ENCODE results near the gene ADAP1.

ADAP1 gene

DNA sequence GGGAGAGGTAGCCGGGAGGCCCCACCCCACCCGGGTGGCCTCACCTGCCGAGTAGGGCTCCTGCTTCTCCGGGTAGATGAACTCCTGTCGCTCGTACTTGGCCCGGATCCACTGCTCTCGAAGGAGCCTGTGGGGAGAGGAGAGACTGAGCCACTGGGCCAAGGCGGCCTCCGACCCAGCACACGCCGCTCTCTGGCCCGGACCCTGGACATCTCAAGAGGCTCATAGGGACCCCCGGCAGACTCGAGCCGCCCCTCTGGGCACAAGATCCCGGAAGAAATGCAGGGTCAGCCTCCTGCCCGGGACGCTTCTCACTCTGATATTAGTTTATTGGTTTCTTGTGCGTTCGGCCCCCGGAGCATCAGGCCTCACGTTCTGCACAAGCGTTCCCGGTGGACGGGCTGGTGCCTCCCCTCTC lies 34.5 kb downstream of the ADAP1 start:
- no peak for DNase-seq

DNA sequence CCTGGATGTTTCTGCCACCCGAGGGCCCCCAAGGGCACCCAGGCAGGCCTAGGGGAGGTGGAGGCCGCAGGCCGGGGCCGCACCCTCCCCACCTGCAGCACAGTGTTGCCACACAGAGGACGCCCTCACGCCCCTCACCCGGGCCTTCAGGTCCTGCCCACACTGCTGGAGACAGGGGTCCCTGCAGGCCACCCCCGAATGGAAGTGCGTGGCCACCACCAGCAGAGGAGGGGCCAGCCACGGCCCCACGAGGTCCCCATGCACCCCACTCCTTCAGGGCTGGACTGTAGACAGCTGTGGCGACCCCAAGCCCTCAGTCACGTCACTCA lies 35.4 kb downstream of the ADAP1 start:
- no peak for DNase-seq

DNA sequence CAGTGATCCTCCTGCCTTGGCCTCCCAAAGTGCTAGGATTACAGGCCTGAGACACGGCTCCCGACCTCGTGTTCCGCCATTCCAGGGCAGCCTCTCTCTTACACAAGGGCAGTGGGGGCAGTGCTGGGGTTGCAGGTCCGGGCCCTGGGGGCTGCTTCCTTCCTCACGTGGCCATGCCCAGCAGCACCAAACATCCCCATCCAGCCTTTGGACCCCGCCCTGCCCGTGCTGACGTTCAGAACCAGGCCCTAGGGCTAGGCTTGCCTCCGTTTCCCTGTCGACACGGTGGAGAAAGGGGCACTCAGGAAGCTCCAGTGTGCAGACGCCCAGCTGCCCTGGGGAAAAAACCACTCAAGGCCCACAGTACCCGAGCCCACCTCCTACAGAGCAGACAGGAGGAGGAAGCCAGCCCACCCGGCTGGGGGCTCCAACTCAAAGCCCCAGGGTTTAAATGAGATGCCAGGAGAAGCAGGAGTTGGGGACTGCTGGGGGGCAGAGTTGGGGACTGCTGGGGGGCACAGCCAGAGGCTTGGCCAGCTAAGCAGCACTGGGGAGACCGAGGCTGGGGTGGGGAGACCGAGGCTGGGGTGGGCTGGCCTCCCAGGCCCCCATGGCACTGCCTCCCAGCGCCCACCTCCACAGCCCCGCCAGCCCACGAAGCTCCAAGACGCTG lies 35.9 kb downstream of the ADAP1 start:
- DNase-seq: no peak

DNA sequence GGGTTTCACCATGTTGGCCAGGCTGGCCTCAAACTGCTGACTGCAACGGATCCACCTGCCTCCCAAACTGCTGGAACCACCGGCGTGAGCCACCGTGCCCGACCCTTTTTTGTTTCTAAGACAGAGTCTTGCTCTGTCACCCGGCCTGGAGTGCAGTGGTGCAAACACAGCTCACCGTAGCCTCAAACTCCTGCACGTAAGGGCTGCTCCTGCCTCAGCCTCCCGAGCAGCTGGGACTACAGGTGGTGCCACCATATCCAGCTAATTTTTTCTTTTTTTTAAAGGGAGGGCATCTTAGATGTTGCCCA lies 36.4 kb downstream of the ADAP1 start:
- DNase-seq: no peak

DNA sequence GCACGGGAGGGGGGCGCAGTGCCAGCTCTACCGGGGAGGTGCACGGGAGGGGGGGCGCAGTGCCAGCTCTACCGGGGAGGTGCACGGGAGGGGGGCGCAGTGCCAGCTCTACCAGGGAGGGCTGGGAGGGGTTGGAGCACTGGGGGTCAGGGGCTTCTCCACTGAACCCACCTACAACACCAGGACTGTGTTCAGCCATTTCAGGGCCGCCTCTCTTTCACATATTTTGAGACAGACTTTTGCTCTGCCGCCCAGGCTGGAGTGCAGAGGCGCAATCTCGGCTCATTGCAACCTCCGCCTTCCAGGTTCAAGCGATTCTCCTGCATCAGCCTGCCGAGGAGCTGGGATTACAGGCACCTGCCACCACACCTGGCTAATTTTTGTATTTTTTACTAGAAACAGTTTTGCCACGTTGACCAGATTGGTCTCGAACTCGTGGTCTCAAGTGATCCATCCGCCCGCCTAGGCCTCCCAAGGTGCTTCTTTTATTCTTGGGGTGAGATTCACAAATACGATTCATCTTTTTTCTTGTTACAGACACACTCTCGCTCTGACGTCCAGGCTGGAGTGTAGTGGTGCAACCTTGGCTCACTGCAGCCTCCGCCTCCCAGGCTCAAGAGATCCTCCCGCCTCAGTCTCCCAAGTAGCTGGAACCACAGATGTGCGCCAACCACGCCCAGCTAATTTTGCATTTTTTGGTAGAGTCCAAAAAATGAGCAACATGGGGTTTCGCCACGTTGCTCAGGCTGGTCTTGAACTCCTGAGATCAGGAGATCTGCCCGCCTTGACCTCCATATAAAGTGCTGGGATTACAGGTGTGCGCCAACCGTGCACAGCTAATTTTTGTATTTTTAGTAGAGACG lies 37.0 kb downstream of the ADAP1 start:
- no peak for DNase-seq

DNA sequence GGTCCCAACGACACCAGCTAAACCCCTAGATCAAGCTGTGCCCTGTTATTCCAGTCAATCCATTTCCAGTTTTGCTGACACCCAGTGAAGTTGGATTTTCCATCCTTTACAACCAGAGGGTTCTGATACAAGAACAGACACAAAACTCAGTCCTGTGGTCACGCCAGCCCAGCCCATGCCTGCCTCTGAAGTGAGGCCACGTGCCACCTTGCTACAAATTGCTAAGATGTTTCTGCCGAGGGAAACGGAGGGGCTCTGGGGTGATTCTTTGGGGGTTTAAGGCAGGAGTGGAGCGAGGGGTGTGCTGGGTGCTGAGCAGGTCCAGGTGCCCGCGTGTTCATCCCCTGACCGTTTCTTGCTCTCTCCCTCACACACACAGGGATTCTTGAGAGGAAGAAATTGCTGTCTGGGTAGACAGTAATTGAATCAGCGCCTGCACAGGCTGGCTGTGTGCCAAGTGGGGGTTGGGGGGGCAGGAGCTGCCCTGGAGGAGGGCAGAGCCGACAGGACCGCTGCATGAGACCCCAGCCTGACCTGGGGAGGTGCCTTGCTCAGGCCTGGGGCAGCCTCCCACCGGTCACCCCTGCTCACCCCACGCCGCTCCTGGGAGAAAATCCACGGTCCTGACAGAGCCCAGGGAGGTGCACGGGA lies 38.1 kb downstream of the ADAP1 start:
- peak; percentile 57 for DNase-seq

DNA sequence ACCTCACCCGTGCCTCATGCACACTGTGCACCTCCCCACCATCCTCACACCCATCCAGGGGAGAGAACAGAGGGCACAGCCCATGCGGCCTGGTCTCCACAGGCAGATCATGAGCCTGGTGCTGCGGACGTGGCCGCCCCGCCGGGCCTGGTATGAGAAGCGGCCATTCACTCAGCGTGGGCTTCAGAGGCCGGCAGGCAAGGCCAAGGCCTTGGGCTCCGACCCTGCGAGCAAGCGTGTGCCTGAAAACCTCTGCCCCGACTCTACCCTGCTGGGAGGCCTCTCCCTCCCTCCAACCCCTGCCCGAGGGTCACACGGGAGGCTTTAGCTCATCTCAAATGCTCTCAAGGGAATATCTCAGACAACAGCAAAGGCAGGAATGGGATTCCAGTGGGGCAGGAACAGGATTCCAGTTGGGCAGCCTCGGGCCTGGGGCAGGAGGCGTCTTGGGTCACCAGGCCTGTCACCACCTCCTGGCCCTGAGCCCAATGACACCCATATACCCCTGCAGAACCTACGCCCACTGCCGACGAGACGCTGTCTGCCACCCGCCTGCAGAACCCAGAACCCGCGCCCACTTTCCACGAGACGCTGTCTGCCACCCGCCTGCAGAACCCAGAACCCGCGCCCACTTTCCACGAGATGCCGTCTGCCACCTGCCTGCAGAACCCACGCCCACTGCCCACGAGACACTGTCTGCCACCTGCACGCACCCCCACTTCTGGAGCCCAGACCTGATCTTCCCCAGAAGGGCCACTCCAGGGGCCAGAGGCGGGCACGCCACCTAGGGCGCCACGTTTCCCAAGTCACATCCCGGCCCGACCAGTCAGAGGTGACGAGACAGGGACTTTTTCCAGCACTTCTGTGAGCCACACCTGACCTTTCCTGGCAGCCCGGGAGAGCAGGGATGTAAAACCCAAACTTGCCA lies 38.9 kb downstream of the ADAP1 start:
- DNase-seq: no peak

DNA sequence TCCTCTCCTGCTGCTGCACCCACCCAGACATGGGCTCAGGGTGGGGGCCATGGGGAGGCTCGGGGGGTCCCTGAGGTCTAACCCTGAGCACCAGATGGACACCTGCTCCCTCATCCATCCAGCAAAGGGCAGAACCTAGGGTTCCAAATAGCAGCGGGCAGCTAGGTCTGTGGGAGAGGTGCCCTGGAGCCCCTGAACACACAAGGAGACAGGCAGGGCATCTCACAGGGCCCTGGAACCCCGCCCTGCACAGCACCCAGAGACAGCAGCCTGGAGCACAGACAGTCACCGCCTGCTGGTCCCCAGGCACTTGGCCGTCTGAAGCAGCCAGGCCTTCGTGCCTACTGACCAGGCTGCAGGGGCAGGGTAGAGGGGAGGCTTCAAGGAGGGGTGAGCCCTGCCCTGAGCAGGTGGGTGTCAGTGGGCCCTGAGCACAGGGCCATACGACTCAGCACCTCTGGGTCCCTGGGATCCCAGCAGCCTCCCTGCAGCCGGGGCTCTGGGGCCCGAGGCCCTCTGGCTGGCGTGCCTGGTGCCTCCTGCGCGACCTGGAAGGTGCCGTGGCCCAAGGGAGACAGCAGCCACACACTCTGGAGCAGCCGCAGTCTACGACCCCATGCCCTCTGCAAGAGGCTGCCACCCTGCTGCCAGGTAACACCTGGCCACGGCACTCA lies 39.8 kb downstream of the ADAP1 start:
- DNase-seq: no peak

DNA sequence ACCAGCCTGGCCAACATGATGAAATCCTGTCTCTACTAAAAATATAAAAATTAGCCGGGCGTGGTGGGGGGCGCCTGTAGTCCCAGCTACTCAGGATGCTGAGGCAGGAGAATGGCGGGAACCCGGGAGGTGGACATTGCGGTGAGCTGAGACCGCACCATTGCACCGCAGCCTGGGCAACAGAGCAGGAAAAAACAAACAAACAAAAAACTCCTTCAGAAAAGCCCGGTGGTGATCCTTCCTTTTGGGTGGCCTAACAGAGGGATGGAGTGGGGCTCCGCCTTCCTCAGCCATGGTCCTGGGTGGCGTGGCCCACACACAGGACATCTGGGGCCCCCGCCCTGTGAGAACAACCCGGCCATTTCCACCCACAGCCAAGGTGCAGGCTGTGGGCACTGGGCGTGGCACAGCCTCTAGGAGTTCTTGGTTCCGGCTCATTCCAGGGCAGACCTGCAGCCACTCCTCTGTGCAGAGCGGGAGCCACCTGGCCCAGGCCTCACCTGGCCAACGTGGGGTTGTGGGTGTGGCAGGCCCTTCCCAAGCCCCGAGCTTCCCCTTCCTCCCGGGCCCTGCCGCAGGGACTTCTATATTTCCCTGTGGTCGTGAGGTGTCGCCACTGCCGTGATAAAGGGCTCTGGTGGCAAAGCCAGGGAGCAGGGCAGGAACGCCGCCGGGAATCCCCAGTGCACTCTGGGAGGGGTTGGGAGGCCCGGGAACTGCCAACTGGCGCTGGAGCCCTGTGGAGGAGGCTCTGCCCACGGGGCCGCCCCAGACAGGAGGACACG lies 40.6 kb downstream of the ADAP1 start:
- DNase-seq: no peak

DNA sequence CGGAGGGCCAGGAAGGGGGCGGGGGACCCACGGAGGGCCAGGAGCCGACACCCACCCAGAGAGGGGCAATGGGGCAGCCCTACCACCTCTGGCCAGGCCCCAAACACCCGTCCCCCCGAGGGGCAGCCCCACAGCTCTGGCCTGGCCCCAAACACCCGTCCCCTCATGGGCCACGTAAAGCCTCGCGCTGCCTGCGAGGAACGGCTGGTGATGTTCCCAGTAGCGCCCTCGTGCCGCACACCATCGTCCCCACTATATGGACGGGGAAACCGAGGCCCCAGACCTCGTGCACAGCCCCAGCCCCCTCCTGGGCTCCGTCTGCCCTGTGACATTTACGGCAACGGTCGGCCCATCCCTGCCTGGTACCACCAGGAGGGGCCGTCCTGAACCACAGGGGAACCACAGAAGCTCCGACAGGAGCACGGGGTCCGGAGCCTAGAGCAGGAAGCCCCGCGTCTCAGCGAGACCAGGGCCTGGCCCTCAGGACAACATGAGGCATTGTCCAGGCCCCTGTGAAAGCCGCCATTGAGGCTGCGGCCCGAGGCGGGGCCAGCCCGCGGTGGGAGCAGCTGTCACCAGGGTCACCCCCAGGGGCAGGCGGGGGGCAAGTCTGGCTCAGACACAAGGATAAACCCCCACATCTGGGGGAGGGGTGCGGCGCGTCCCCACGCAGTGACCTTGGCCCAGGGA lies 42.5 kb downstream of the ADAP1 start:
- DNase-seq: no peak

DNA sequence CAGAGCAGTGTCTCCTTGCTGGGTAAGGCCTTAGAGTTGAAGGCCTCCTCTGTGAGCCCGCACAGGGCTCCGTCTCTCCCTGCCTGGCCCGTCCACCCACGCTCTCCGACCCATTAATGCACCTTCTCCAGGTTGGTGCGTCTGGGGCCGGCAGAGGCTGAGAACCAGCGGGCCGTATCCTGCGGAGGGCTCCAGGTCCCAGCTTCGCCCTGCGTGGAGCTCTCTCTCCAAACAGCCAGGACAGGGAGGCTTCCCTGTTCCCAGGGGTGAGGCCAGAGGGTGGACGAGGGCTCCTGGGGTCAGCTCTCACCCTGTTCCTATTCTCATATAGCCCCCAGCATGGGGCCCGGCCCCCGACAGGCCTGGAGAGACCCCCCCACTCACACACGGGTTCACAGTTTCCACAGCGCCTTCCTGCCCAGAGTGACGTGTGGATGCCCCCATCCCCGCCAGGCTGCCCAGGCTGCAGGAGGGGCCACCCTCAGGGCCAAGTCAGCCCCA lies 43.5 kb downstream of the ADAP1 start:
- DNase-seq: no peak

DNA sequence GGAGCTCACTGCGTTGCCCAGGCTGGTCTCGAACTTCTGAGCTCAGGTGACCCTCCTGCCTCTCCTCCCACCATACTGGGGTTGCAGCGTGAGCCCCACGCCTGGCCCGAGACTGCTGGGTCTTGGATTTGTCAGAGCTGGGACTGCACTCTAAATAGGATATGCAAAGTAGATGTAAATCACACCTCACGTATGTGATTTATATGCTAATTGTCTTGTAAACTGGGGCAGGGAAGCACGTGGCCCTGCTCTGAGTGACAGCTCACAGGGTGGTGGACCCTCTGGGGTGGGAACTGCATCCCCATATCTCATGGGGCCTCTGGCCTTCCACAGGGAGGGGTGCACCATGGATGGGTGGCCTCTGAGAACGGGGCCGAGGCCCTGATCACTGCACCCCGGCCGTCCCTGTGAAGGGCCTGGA lies 44.0 kb downstream of the ADAP1 start:
- no peak for DNase-seq

DNA sequence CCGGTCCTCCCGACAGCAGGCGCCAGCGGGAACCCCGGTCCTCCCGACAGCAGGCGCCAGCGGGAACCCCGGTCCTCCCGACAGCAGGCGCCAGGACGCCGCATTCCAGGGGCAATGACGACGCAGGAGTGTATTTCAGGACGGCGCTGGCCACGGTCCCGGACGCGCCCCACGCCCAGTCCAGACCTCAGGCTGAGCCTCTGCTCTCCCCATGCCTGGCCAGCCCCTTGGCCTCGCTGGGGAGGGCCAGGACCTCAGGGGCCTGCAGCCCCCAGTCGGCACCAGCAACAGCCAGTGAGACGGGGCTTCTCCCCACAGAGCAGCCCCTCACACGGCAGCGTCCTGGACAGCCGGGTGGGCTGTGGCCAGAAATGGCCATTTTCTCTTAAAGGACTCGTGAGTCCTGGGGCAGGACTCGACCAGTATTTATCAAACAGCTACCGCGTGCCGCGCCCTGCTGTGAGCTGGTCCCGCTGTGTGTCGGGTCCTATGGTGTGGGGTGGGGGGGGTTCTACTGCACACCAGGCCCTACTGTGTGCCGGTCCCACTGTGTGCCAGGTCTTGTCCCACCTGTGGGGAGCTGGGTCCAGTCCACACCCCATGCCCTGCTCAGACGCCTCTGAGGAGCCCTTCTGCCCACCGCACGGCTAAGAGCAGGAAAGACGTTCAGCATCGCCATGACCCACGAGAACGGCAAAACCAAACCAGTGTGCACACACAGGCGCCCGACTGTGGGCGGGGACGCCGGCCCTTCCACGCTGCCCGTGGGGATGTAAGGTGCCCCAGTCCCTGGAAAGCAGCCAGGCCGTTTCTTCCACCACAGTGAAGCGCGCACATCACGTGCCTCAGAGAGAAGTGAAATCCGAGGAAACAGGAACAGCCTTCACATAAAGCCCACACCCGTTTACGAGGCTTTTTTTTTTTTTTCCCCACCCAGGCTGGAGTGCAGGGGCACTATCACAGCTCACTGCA lies 44.8 kb downstream of the ADAP1 start:
- no peak for DNase-seq

DNA sequence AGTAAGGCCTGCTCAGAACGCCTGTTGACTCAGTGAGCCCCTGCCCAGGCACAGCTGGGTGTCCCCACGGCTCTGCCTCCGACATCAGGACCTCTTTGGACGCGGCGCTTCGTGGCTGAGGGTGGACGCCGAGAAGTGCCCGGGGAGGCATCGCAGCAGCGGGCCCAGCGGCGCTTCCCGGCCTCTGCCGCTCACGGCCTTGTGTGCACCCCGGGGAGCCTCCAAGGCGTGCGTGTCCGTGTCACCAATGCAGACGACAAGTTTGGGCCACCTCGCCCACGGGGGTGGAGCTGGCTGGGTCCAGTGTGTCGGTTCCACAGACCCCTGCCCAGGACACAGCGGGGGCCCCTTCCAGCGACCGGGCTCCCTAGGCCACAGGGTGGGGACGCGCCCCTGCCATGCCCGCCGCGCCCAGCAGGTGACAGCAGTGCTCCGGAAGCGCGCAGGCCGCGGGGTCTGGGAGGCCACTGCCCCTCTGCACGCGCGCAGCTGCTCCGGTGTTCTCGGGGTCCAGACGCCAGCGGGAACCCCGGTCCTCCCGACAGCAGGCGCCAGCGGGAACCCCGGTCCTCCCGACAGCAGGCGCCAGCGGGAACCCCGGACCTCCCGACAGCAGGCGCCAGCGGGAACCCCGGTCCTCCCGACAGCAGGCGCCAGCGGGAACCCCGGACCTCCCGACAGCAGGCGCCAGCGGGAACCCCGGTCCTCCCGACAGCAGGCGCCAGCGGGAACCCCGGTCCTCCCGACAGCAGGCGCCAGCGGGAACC lies 45.7 kb downstream of the ADAP1 start:
- peak; percentile 44 for DNase-seq

DNA sequence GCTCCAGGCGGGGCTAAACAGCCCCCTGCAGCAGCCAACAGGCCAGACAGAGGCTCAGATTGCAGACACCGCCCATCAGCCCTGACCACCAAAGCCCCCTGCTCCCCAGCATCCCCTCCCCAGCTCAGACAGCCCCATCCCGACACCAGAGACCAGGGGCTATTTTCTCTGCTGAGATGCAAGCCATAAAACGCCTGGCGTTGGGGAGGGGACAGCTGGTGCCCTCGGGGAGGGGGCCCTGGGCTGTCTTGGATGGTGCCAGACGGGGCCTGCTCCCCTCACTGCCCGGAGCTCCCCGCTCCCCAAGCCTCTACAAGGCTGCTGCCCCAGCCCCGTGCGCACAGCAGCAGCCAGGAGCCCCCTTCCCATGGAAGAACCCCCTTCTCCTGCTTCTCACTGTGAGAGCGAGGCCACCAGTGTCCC lies 46.3 kb downstream of the ADAP1 start:
- DNase-seq: no peak

DNA sequence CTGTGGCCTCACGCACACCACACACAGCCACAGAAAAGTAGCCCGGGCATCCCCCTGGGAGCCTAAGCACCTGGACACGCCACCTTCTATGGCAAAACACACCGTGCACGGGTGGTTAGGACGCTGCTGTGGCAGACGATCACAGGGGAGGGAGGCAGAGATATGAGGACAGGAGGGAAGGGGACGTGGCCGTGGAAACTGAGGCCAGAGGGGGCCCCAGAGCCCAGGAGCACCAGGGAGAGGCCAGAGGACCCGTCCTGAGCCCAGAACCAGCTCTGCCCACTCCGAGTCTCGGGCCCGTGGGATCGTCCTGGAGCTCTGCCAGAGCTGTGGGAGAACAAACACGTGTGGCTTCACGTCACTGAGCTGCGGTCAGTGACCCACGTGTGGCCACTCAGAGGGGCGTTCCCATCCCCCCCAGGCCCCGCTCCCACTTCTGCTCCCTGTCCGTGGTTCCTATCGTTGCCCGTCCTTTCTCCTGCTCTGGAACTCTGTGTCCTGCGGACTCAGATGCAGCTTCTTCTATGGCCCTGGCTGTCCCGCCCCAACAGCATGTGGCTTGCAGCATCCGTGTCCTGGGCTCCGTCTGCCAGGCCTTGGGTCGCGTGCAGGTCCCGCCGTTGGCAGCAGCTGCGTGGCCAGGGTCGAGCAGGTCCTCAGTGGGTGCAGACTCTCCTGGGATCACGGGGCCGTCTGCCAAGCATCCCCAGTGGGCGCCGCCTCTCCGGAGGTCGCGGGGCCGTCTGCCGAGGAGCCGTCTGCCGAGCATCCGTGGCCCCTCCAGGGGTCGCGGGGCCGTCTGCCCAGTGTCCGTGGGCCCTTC lies 47.1 kb downstream of the ADAP1 start:
- no peak for DNase-seq

DNA sequence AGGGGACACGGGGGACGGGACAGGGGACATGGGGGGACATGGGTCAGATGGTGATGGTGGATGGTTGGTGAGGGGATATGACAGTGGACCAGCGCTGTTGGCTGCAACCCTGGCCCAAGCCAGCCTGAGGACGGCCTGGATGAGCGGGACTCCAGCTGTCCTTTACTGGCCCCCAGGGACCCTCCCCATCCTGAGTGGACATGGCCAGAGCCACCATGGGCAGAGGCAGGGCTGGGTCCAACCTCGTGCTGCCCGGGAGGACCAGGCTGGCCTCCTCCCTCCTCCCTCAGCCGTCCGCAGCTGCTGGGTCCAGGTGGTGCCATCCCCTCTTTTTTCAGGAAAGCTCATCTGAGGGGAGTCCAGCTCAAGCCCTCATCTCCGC lies 47.7 kb downstream of the ADAP1 start:
- no peak for DNase-seq

DNA sequence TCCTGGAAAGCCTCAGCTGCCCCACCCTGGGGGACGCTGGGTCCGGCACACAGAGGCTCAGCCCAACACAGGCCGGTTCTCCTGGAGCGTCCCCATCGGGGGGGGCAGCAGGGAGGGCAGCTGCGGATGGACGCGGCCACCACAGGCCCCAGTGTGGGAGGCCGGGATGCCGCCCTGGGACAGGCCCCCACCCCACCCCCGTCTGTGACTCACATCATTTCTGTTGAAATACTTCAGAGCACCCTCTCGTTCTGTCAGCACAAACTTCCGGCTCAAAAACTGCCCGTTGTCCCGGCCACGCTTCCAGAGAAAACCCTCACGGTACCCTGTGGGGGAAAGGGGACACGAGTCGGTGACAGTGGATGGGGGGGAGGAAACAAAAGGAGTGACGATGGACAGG lies 49.6 kb downstream of the ADAP1 start:
- DNase-seq: no peak

All from NCI-H1105 (cell line).